Measurements from ENCODE around the gene DAB2IP.

The DAB2IP gene

DNA sequence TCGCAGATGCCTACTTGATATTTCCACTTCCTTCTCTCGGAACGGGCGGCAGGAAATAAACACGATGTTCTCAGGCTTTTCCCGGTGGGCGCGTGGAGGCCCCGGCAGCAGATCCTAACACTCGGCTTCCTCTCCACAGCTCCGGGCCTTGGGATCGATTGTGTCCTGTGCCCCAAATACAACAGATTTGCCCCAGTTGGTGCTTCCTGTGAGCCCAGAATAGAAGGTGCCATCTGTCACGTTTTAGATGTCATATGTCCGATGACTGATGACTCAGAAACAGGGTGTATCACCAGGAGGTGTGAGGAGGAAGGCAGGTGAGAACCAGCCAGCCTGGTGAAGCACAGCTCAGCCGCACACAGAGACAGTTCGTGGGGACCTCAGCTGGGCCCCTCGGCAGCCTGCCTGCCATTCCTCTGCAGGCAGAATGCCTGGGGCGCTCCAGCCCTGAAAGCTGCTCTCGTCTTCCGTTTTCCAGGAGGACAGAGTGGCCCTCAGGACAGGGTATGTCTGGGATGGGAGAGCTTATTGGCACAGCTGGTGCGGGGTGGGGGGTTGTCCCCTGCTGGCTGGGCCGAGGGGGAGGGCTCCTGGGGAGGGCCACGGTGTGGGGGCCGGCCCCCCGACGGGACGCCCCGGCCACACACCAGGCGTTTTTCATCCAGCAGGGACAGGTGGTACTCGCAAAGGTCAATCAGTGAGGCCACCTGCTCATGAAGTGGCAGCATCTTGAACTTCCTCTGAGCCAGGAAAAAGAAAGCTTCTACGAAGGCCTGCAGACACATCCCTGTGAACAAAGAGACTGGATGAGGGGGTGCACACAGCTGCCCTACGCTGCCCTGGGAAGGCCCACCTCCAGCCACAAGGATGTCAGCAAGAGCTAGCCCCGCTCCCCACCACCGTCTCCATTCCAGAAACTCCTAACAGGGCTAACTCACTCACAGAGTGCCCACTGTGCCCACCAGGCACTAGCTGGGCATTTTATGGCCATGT lies 171.0 kb downstream of the DAB2IP start:
- no peak for DNase-seq

DNA sequence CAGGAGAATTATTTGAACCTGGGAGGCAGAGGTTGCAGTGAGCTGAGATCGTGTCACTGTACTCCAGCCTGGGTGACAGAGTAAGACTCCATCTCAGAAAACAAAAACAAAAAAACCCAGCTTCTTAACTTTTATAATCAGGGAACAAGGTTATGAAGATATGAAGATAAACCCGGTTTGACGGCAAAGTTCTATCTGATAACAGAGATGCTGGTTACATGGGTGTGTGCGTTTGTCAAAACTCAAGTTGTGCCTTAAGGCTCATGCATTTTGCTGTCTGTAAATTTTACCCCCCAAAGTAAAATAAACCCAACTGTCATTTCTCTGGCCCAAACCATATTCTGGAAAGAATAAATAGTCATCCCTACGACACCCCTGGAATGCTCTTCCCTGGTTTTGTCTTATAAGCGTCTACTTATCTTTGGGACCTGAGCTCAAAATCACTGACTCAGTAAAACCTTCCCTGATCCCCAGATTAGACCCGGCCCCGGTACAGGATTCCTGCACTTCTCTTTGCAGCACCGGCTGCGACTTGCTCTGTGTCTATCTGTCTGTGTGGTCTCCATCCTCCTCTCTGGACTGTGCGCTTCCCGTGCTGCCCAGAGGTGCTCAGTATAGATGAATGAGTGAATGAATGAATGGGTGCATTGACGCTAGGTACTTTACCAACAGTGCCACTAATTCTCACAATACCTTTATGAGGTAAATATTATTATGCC lies 172.2 kb downstream of the DAB2IP start:
- DNase-seq = no peak

DNA sequence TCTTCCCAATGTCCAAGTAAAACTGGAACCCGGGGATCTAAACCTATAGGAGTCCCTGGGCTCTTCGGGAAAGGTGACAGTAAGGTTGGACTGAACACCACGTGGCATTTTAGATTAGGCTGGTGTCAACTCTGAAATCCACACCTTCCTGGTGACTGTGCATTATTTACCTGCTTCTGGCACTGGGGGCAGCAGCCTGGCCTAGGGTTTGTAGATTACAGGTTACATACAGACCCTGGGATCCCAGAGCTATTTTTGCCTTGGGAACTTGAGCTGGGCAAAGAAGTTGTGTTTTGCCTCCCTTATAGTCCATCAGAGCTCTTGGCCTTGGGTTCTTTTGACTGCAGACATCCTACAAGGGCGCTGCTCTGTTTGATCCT lies 173.2 kb downstream of the DAB2IP start:
- no peak for DNase-seq

DNA sequence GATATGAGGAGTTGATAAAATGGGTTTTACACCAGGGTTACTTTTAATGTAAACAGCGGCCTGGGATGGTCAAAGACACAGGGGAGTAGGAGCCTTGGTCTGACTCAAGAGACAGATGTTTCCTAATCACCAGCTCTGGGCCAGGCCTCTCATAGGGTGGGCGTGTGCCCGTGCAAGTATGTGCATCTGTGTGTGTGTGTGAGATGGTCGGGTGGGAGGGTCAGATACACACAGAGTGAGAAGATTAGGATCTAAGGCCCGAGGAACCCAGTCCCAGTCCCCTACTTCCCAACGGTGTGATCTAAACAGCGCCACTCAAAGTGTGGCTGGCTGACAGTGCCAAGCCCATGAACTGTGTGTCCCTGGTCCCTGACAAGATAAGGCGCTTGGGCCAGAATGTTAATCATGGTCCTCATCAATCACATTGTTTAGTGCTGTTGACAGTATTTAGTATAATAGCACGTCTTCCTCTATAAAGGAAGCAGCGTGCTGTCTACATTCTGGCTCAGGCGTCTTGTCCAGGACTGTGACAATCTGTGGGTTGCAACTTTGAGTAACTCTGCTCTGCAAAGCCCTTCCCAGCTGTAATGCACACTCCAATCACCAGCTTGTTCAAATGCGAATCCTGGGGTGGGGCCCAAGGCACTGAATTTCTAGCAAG lies 173.7 kb downstream of the DAB2IP start:
- no peak for DNase-seq

DNA sequence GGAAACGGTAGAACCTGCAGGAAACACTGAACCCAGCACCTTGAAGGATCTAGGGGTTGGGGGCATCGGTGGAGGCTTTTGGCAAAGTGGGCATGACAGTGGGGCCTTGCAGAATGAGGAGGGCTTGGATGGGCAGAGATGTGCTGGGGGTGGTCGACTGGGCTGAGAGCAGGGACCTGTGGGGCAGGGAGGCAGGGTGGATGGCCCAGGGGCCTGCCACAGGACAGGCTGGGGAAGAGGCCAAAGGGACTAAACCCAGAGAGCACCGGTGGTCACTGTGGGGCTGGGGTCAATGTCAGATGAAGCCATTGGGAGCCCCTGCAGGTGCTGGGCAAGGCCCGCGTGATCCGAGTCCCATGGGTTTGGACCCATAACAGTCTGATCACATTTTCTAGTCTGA lies 175.3 kb downstream of the DAB2IP start:
- DNase-seq = no peak

DNA sequence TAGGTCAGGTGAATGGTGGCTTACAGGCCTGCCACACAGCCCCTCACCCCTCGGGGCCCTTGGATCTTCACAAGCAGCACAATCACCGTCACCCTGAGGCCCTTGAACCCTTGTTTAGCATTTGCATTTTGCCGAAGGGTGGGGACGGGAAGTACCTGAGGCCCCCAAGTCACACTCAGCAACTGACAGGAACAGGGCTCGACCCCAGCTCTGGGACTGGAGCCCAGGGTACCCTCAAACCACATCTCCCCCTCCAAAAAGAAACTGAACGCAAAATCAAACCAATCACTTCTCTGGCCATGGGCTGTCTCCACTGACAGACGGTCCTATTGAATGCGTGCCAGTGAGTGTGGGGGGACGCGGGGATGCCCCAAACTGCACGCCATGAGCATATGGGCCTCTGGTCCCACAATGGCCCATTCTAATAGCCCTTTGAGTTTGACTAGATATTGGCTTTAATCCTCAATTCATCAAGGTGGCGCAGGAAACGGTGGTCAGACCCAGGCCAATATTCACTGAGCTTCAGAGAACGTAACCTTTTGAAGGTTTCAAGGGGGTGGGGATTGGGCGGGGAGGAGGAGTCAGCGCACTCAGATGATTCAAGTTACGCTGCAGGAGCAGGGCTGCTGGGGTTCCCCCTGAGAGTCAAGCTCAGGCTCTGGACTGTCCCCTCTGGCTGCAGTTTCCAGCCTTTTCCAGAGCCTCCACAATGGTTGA lies 176.0 kb downstream of the DAB2IP start:
- no peak for DNase-seq

DNA sequence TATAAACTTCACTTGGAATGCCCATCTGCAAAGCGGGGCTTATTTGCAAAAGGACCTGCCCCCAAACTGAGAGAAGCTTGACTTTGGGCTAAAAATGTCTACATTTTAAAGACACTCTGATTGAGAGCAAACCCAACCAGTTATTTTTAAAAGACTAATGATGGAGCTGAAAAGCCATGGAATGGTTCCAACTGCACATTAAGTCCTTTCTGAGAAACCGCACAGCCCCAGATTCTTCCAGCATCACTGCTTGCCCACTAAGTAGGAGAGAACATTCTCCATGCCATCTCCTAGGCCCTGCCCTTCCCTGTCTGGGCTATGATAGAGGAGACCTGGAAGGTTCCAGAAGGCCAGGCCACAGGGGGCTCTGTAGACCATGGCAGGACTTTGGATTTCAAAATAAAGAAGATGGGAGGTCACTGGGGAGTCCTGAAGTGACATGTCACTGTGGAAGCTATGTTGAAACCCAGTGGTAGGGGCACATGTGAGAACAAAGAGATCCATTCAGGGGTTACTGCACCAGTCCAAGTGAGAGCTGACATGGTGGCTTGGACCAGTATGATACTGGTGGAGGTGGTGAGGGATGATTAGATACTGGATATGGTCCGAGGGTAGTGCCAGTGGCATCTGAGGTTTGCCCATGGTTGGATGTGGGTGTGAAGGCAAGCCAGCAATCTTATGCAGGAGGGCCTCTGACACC lies 179.2 kb downstream of the DAB2IP start:
- no peak for DNase-seq

DNA sequence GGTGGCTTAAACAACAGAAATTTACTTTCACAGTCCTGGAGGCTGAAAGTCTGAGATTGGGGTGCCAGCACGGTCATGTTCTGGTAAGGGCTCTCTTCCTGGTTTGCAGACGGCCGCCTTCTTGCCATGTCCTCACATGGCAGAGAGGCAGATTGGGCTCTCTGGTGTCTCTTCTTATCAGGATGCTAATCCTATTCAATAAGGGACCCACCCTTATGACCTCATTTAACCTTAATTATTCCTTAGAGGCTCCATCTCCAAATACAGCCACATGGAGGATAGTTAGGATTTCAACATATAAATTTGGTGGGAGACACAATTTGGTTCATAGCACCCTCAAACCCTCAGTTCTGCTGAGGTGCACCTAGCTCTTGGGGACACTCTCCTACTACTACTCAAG lies 180.4 kb downstream of the DAB2IP start:
- no peak for DNase-seq

DNA sequence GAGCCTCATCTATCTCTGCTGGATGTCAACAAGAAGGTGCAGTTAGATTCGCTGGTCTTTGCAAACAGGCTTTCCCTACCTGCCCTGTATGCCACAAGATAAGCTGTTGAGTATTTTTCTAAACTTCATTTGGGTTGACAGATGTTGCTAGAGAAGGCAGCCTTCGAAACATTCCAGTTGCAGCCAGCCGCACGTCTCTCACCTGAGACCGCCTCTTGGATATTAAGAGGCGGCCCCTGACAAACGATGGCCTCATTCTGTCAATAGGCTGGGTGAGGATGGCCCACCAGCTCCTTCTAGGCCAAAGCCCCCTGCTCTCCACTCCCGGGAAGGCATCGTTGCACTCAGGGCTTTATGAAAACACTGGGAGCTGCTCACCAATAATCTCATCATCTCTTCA lies 181.6 kb downstream of the DAB2IP start:
- DNase-seq = no peak
